Keratinocyte (primary cell): Measurements from ENCODE around the gene GPR153. TPM values are rescaled to one million over a fixed set of nuclear protein-coding genes. Genes with fewer than 3 reads are reported as not detected.

Experiments used
- DNase-seq: peaks from one replicate; pipeline ENCODE4 v3.0.0-alpha.2; 2011; ENCODE audit warnings: low read depth, missing footprints, low spot score
- FAIRE-seq: peaks from 2 replicates; lab custom pipeline; 2011; peaks lifted over from hg19 to GRCh38; lab: Jason Lieb, UNC
- H2AFZ ChIP-seq: 2 replicates; pipeline ENCODE4 v1.6.0; 2012; ENCODE audit warnings: low read length, control low read depth, inconsistent platforms; ENCODE audit not compliant: control insufficient read depth
- H3K27ac ChIP-seq: 2 replicates; pipeline ENCODE4 v1.5.1; 2011; ENCODE audit warnings: low read length; ENCODE audit not compliant: control insufficient read depth, insufficient read depth
- H3K27me3 ChIP-seq: 3 replicates; pipeline ENCODE4 v1.6.0; 2011; ENCODE audit warnings: low read length; ENCODE audit not compliant: control insufficient read depth, insufficient read depth; ENCODE audit errors: extremely low read depth
- H3K36me3 ChIP-seq, 2 experiments: 2 replicates in 1 of 2; 3 replicates in 1 of 2; pipeline ENCODE4 v1.5.1; 2011; ENCODE audit warnings: low read length in 2 of 2, mild to moderate bottlenecking in 1 of 2; ENCODE audit not compliant: control insufficient read depth in 2 of 2, insufficient read depth in 2 of 2; ENCODE audit errors: extremely low read depth in 1 of 2
- H3K4me1 ChIP-seq: 3 replicates; pipeline ENCODE4 v1.5.1; 2011; ENCODE audit warnings: low read length; ENCODE audit not compliant: control insufficient read depth, insufficient read depth; ENCODE audit errors: extremely low read depth
- H3K4me2 ChIP-seq: 3 replicates; pipeline ENCODE4 v1.6.0; 2011; ENCODE audit warnings: low read depth, low read length; ENCODE audit not compliant: control insufficient read depth, insufficient read depth; ENCODE audit errors: extremely low read depth
- H3K4me3 ChIP-seq, 3 experiments: fragments of 200-600 bp in 1 of 3; sonication (generic) in 1 of 3; 2 replicates in 2 of 3; 3 replicates in 1 of 3; pipeline ENCODE4 v1.5.1; 2011 to 2016; ENCODE audit warnings: low read length in 3 of 3, mild to moderate bottlenecking in 3 of 3, control low read depth in 2 of 3, inconsistent platforms in 1 of 3, low read depth in 1 of 3, mixed read lengths in 1 of 3, mixed run types in 1 of 3, moderate library complexity in 1 of 3; ENCODE audit not compliant: control insufficient read depth in 2 of 3, insufficient read depth in 2 of 3; ENCODE audit errors: extremely low read depth in 1 of 3
- H3K79me2 ChIP-seq: 2 replicates; pipeline ENCODE4 v1.6.0; 2012; ENCODE audit warnings: low read length; ENCODE audit not compliant: control insufficient read depth, insufficient read depth
- H3K9ac ChIP-seq: 3 replicates; pipeline ENCODE4 v1.6.0; 2011; ENCODE audit warnings: low read length; ENCODE audit not compliant: control insufficient read depth, insufficient read depth; ENCODE audit errors: extremely low read depth
- H3K9me1 ChIP-seq: 3 replicates; pipeline ENCODE4 v1.6.0; 2011; ENCODE audit warnings: low read length; ENCODE audit not compliant: control insufficient read depth, insufficient read depth; ENCODE audit errors: extremely low read depth
- H3K9me3 ChIP-seq: 2 replicates; pipeline ENCODE4 v1.5.1; 2012; ENCODE audit warnings: low read depth, low read length; ENCODE audit not compliant: control insufficient read depth
- H4K20me1 ChIP-seq: 3 replicates; pipeline ENCODE4 v1.6.0; 2011; ENCODE audit warnings: low read length; ENCODE audit not compliant: control insufficient read depth, insufficient read depth; ENCODE audit errors: extremely low read depth
- CTCF ChIP-seq, 3 experiments: IDR thresholded peaks in 1 of 3; conservative IDR thresholded peaks in 1 of 3; optimal IDR thresholded peaks in 1 of 3; 2 replicates in 2 of 3; 3 replicates in 1 of 3; pipeline versions ENCODE3 to v1.5.1; 2011; ENCODE audit warnings: low read length in 3 of 3, mild to moderate bottlenecking in 3 of 3, moderate library complexity in 2 of 3, control low read depth in 1 of 3, inconsistent platforms in 1 of 3; ENCODE audit not compliant: insufficient read depth in 2 of 3; ENCODE audit errors: extremely low read depth in 1 of 3
- EZH2 ChIP-seq: IDR thresholded peaks from one replicate; pipeline ENCODE4 v1.6.1; 2012; ENCODE audit warnings: inconsistent platforms, mild to moderate bottlenecking, low read length, moderate library complexity
- dilution Hi-C: fragments of 300-500 bp; cut with MboI; formaldehyde crosslinking; loops from one replicate; pipeline ENCODE4 v1.7.0; 2020; ENCODE audit warnings: low sequenced_read_pairs; ENCODE audit not compliant: extremely low pct_ligation_motif_present
- polyA plus RNA-seq, 5 experiments: library from polyadenylated mRNA; depleted of rRNA in 3 of 5; stranded (reverse) in 3 of 5; stranded (forward) in 1 of 5; unstranded in 1 of 5; fragments of >200 nt; gene quantifications; 1 replicate in 1 of 5; 2 replicates in 3 of 5; 3 replicates in 1 of 5; pipeline versions ENCODE4 v1.2.1 to v1.2.3, GENCODE V29; 2011 to 2012; ENCODE audit warnings: missing spikeins in 2 of 5, low read depth in 1 of 5, low replicate concordance in 1 of 5

GPR153 gene
- polyA plus RNA-seq, 1 donor (not counting 4 experiments of a cell fraction or from before 2014, with no cell fraction given): 7.2 TPM

- DNase-seq (peak; percentile 80), FAIRE-seq (no peak)
- TF ChIP-seq EZH2 (no peak), CTCF (optimal IDR thresholded peaks at IDR 0.05 in 1 of 3, IDR thresholded peaks at IDR 0.05 in 1 of 3, conservative IDR thresholded peaks at IDR 0.05 in 1 of 3; ENCODE audit: extremely low read depth in 1 of 3, insufficient read depth in 2 of 3, low read length in 3 of 3) (no peak)
- dilution Hi-C loops: no loop called here
- Histone ChIP-seq H2AFZ (no peak overlapping the region), H3K4me1 (peaks cover 21% of the 10 kb centered on the region), H3K27me3 (no peaks in the 10 kb centered on the region), H3K9me1 (peaks cover 3% of the 10 kb centered on the region), H3K27ac (no peak overlapping the region), H3K4me2 (peak overlapping the region; percentile 78), H3K4me3 (peak overlapping the region; percentile 19 to 73 (median 71)), H3K9me3 (no peaks in the 10 kb centered on the region), H4K20me1 (no peaks in the 10 kb centered on the region), H3K9ac (peak overlapping the region; percentile 44), H3K79me2 (no peaks in the 10 kb centered on the region), H3K36me3 (peaks cover 0 to 5% of the 10 kb centered on the region in 2 experiments)
Measured at GRCh38 chr1:6259491-6260362, 1.2 kb downstream of the GPR153 start.

- FAIRE-seq (peak; percentile 95), DNase-seq (peak; percentile 53)
- H3K9ac ChIP-seq: no peak overlapping the region
- no peaks in the 10 kb centered on the region for H3K9me3 ChIP-seq
- peak overlapping the region; percentile 78 for H3K4me2 ChIP-seq
- peak overlapping the region; percentile 26 for H3K27ac ChIP-seq
- H3K79me2 ChIP-seq: no peaks in the 10 kb centered on the region
- dilution Hi-C loops: no loop called here
- no peak for TF ChIP-seq EZH2
- no peak for TF ChIP-seq CTCF (optimal IDR thresholded peaks at IDR 0.05 in 1 of 3, IDR thresholded peaks at IDR 0.05 in 1 of 3, conservative IDR thresholded peaks at IDR 0.05 in 1 of 3; ENCODE audit: extremely low read depth in 1 of 3, insufficient read depth in 2 of 3, low read length in 3 of 3)
- no peak overlapping the region for H2AFZ ChIP-seq
- peaks cover 18% of the 10 kb centered on the region for H3K4me1 ChIP-seq
- H3K27me3 ChIP-seq: no peaks in the 10 kb centered on the region
- H3K4me3 ChIP-seq: no peak overlapping the region
- H4K20me1 ChIP-seq: no peaks in the 10 kb centered on the region
- H3K9me1 ChIP-seq: peaks cover 3% of the 10 kb centered on the region
- H3K36me3 ChIP-seq: peaks cover 3% of the 10 kb centered on the region in 2 experiments
Measured at GRCh38 chr1:6258675-6259074, 2.2 kb downstream of the GPR153 start.
